NCI-H460 (cell line): ENCODE results near the gene SORBS1. TPM values are rescaled to one million over a fixed set of nuclear protein-coding genes. Genes with fewer than 3 reads are reported as not detected.
A peak's percentile ranks its signal among the peaks of the same experiment; 100 is the strongest.

Source experiments
- DNase-seq: peaks from one replicate; pipeline ENCODE4 v3.0.0-alpha.2; 2016; ENCODE audit warnings: low read depth; ENCODE audit errors: extremely low read depth
- total RNA-seq: library from RNA; depleted of rRNA; stranded (reverse); fragments of >200 nt; shearing (Covaris generic); gene quantifications from 2 replicates; pipeline ENCODE4 v1.2.3, GENCODE V29; 2014

SORBS1 gene
- total RNA-seq, 1 experiment from 2014 or later: 0.27 TPM

DNA sequence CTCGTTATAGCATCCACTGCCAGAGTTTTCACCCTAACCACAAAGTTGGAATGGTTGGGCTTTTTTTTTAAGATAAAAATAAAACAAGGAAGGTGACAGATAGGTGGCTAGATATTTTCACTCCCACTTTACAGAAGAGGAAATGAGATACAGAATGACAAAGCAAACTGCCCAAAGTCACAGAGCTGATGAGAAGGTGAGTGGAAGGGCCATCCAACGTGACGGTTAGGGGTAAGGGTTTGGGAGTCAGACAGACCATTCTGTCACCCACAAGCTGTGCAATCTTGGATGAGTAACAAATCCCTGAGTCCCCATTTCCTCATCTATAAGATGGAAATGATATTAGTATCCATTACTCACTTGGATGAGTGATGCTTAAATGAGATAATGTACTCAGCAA lies 163.4 kb downstream of the SORBS1 start:
- DNase-seq: no peak

GRCh38 chr10:95395947-95396449 lies 165.2 kb downstream of the SORBS1 start:
- no peak for DNase-seq

GRCh38 chr10:95394161-95394880 lies 166.8 kb downstream of the SORBS1 start:
- no peak for DNase-seq

- no peak for DNase-seq
These were observed 168.4 kb downstream of the SORBS1 start for GRCh38 chr10:95392681-95393164.

DNA sequence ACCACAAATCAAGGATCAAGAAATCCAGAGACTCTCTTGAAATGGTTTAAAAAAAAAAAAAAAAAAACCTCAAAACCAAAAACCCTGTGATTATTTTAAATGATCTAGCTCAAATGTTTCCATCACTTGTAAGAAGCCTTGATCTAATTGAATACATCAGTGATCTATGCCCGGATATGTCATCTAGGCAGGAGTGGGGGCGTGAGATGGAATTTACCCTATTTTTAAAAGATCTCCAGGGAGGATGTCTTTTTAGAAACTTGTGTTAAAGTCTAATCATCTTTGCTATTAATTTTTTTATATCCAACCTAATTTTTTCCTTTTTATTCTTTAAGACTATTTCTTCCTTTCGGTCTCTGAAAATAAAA lies 169.0 kb downstream of the SORBS1 start:
- no peak for DNase-seq

DNA sequence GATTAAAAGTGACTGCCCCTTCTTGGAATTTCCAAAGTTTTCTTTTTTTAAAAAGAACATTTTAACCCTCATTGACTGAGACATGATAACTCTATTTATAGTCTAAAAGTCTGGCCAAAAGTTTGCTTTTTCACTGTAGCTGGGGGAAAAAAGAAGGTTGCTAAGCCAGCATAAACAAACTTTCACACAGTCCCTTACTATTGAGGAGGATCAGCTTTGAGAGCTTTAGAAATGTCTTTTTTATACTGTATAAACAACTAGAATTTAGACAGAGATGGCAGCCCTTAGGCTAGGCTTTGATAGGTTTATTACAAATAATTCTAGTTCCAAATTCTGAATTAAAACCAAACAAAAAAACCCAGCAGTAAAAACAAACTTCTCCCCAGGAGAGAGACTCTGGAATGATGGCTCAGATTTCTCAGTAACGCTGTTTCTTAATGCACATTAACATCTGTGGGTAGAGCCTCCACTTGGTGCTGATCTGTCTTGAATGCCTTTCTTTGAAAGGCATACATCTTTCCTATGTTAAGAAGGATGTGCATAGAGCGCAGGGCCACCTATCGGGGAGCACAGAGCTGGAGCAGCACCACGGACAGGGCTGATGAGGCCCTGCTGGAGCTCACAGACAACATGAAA lies 169.5 kb downstream of the SORBS1 start:
- DNase-seq: peak; percentile 13

GRCh38 chr10:95391164-95391563 lies 170.0 kb downstream of the SORBS1 start:
- no peak for DNase-seq

- no peak for DNase-seq
These were observed 171.2 kb downstream of the SORBS1 start for GRCh38 chr10:95389982-95390381.

DNA sequence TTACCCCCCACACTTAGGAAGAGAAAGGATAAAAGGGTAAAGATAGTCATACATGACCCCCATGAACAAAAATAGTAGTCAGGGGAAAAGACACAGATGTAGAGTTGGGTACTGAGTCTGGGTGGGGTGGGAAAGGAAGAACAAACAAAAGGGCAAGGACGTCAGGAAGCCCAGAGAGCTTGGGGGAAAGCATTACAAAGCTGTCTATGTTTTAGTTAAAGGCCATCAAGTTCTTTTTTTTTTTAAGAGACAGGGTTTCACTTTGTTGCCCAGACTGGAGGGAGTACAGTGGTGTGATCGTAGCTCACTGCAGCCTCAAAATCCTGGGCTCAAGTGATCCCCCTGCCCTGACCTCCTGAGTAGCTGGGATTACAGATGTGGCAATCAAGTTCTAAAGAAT lies 172.0 kb downstream of the SORBS1 start:
- DNase-seq: no peak

DNA sequence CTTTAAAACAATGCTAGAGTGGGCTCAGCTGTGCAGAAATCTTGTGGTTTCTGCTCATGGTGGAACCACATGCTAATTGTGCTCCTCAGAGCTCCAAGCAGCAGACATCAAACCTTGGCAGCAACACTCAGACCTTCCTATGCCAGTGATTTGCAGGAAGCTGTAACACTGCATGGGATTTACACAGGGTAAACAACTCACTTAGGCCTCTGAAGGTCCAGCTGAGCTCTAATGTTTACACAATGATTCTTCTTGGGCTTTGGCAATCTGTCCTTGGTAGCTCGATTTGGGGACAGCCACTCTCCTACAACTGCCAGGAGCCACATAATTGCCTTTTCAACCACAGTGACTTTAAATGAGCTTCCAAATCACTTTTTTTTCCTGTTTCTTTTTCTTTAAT lies 172.6 kb downstream of the SORBS1 start:
- no peak for DNase-seq

GRCh38 chr10:95388109-95388471 lies 173.1 kb downstream of the SORBS1 start:
- no peak for DNase-seq

- DNase-seq: no peak
These were observed 177.0 kb downstream of the SORBS1 start for GRCh38 chr10:95384011-95384704.

DNA sequence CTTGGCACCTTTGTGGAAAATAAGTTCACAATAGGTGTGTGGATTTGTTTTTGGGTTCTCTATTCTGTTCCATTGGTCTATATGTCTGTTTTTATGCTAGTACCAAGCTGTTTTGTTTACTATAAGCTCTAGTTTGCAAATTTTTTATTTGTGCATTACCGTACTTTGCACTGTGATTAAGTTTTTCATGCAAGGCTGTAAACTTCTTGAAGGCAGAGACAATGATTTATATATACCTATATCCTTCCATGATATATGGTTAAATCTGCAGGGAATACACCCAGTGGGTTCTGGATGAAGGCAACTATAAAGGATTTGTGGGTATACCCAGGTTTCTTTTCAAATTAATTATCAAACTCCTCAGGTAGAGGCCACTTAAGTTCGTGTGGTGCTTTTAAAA lies 178.6 kb downstream of the SORBS1 start:
- DNase-seq: no peak

- DNase-seq: no peak
These were observed 179.0 kb downstream of the SORBS1 start for GRCh38 chr10:95382174-95382573.

GRCh38 chr10:95377950-95378349 lies 183.2 kb downstream of the SORBS1 start:
- DNase-seq: no peak

DNA sequence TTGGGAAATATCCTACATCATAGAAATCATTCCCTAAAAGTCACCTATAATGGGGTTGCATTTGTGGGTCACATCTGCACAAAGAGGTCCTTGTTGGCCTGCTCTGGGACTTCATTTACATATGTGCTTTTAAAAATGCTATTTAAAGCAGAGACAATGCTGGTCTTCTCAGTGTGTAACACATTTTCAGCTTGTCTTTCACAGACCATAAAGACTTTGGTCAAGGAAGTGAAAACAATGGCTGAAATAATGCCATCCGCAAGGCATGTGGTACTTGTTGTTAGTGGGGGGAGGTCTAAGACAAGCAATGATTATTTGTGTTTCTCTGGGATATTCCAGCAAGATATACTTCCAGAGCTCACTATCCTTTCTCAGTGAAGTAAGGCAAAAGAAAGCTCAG lies 185.8 kb downstream of the SORBS1 start:
- DNase-seq: no peak

GRCh38 chr10:95374597-95375209 lies 186.5 kb downstream of the SORBS1 start:
- DNase-seq: peak; percentile 84

DNA sequence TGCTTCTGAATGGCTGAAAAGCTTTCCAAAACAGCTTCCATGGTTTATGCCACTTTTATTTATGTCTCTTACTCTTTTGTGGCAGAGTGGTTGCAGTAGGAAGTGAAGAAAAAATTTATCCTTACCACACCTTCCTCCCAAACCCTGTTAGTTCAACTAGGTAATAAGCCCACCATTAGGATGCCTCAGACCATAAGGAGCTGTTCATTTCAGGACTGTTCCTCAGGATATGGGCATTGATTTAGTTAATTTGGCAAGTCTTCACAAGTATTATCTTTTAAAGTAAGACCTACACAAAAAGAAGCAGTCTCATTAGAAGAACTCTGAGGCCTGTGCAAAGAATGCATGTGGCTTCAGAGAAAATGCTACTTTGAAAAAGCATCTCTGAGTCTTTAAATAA lies 187.5 kb downstream of the SORBS1 start:
- DNase-seq: no peak

DNA sequence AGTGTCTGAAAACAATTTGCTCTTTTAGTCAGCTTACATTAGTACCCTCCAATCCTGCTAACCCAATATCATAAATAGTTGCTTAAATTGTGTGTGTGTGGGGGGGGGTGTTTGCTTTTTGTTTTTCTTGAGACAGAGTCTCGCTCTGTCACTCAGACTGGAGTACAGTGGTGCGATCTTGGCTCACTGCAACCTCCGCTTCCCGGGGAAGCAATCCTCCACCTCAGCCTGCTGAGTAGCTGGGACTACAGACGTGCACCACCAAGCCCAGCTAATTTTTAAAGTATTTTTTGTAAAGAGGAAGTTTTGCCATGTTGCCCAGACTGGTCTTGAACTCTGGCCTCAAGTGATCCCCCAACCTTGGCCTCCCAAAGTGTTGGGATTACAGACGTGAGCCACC lies 196.8 kb downstream of the SORBS1 start:
- DNase-seq: no peak

DNA sequence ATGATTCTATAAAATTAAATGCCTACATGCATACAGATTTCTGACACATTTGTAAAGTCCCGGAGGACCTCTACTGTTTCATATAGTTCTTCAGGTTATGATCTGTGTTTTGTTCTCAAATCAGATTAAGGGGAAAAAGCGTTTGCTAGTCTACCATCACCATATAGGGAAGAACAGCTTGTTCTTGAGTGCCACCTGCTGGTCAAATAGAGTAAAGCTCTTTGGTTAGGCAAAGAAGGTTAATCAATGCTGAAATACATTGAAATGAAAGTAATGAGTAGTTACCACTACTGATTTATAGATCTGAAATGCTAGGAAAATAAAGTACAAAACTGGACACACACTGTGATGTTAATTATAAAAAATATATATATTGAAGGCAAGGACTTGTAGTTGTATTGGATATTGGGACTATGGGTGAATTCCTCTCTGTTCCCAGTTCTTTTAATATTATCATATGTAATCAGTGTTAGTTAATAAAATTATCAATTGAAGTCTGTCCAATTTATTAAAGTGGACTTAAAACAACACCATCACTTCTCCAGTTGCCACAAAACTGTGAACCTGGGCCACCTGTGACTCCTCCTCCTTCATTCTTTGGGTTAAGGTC lies 197.8 kb downstream of the SORBS1 start:
- peak; percentile 80 for DNase-seq
